DOHH2 (cell line): Measurements from ENCODE around the gene UBE2N.

ENCODE experiments used
- EZH2phosphoT487 ChIP-seq: fragments of 200-600 bp; sonication (generic); IDR thresholded peaks from 2 replicates; pipeline ENCODE4 v1.6.1; 2017; ENCODE audit warnings: borderline replicate concordance, mild to moderate bottlenecking, antibody characterized with exemption, low read length, moderate library complexity, mixed read lengths
- TF ChIP-seq, protein P1 (sequence below): fragments of 200-600 bp; sonication (generic); IDR thresholded peaks from one replicate; pipeline ENCODE4 v1.5.1; 2014; ENCODE audit warnings: antibody characterized with exemption, mild to moderate bottlenecking, low read depth, low read length; ENCODE audit not compliant: poor library complexity, severe bottlenecking

DNA sequence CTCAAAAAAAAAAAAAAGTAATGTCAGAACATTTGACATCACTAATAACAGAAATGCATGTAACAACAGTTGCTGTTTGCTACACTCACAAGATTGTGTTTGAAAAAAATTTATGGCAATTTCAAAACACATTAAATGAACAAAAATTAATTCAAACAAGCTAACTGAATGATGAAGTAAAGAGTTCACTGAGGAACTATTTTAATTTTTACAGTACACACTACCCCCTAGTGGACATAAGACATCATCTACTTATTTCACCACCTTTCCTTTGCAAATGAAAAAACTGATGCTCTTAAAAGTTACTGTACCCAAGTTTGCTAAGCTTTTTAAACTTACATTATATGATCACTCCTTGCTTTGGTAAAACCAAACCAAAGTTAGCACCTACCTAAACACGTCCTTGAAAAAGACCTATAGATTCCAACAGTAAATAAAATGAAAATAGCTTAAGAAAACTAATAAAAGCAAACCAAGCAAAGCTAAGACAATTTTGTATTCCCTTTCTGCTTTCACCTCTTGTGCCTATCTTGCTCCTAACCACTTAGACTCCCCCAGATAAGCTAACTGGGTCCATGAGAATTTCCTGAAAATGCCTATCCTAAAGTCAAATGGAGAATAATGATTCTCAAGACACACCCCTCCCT lies 22.2 kb downstream of the UBE2N start:
- TF ChIP-seq, protein P1, sequence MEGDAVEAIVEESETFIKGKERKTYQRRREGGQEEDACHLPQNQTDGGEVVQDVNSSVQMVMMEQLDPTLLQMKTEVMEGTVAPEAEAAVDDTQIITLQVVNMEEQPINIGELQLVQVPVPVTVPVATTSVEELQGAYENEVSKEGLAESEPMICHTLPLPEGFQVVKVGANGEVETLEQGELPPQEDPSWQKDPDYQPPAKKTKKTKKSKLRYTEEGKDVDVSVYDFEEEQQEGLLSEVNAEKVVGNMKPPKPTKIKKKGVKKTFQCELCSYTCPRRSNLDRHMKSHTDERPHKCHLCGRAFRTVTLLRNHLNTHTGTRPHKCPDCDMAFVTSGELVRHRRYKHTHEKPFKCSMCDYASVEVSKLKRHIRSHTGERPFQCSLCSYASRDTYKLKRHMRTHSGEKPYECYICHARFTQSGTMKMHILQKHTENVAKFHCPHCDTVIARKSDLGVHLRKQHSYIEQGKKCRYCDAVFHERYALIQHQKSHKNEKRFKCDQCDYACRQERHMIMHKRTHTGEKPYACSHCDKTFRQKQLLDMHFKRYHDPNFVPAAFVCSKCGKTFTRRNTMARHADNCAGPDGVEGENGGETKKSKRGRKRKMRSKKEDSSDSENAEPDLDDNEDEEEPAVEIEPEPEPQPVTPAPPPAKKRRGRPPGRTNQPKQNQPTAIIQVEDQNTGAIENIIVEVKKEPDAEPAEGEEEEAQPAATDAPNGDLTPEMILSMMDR = peak; percentile 59
- TF ChIP-seq EZH2phosphoT487 = no peak
